Lung (tissue), 12 donors: ENCODE measurements around the gene SRBD1. TPM values are rescaled to one million over a fixed set of nuclear protein-coding genes. Genes with fewer than 3 reads are reported as not detected.
A peak's percentile ranks its signal among the peaks of the same experiment; 100 is the strongest.

Experiments used
- ATAC-seq: fragments of 200-7000 bp; cut with Tn5 transposase; one replicate; pipeline ENCODE4 v1.9.1; 2020; ENCODE audit warnings: moderate number of reproducible peaks; ENCODE audit not compliant: insufficient read depth, low FRiP score
- DNase-seq, 3 donors: peaks; one replicate each; pipeline ENCODE4 v3.0.0-alpha.2; 2013 to 2017
- H3K27ac ChIP-seq, 2 donors: one replicate each; pipeline ENCODE4 v1.5.1; 2013; ENCODE audit warnings: mild to moderate bottlenecking in 2 of 2, moderate library complexity in 2 of 2, control low read depth in 1 of 2, inconsistent platforms in 1 of 2, low read depth in 1 of 2, low read length in 1 of 2
- H3K27me3 ChIP-seq, 3 donors: one replicate each; pipeline ENCODE4 v1.5.1; 2013; ENCODE audit warnings: low read length in 2 of 3; ENCODE audit not compliant: control insufficient read depth in 3 of 3, insufficient read depth in 3 of 3
- H3K36me3 ChIP-seq, 4 donors: one replicate each; pipeline ENCODE4 v1.5.1; 2013; ENCODE audit warnings: low read length in 4 of 4, mild to moderate bottlenecking in 1 of 4, moderate library complexity in 1 of 4; ENCODE audit not compliant: control insufficient read depth in 4 of 4, insufficient read depth in 4 of 4
- H3K4me1 ChIP-seq, 5 donors: one replicate each; pipeline ENCODE4 v1.5.1; 2013; ENCODE audit warnings: low read length in 5 of 5, mild to moderate bottlenecking in 2 of 5, moderate library complexity in 1 of 5; ENCODE audit not compliant: control insufficient read depth in 5 of 5, insufficient read depth in 5 of 5
- H3K4me3 ChIP-seq: one replicate; pipeline ENCODE4 v1.5.1; 2013; ENCODE audit warnings: mild to moderate bottlenecking, control low read depth, moderate library complexity
- H3K9ac ChIP-seq, 2 donors: one replicate each; pipeline ENCODE4 v1.5.1; 2013; ENCODE audit warnings: low read length in 2 of 2, control low read depth in 1 of 2; ENCODE audit not compliant: insufficient read depth in 1 of 2
- H3K9me3 ChIP-seq, 4 donors: one replicate each; pipeline ENCODE4 v1.5.1; 2013; ENCODE audit warnings: low read length in 3 of 4, mild to moderate bottlenecking in 1 of 4, moderate library complexity in 1 of 4; ENCODE audit not compliant: control insufficient read depth in 4 of 4, insufficient read depth in 3 of 4
- CTCF ChIP-seq: IDR thresholded peaks from 2 replicates; pipeline ENCODE4 v1.5.1; 2012; ENCODE audit warnings: mild to moderate bottlenecking; ENCODE audit errors: control extremely low read depth, extremely low read depth
- WGBS, 2 donors: extraction: QIAGEN DNeasy Blood & Tissue Kit; methylation state at CpG; one replicate each; pipeline ENCODE4 v1.1.7; 2013; 5-methylcytosine and 5-hydroxymethylcytosine counted together
- polyA plus RNA-seq, 2 donors: library from polyadenylated mRNA; stranded (reverse); fragments of 200-250 nt; gene quantifications; one replicate each; pipeline ENCODE4 v1.2.1, GENCODE V29; 2013
- total RNA-seq, 2 donors: library from RNA; depleted of rRNA in 1 of 2; stranded (reverse); fragments of >200 nt in 1 of 2; gene quantifications; one replicate each; pipeline ENCODE4 v1.2.1, GENCODE V29; 2014 to 2021
- donor health status: control.
- donor health status: control.
- donor health status: Bipolar disorder and iron deficiency.
- donor health status: healthy.
- donor health status: DM: yes; HTN: yes; CAD: no.

SRBD1 gene
- total and polyA plus RNA-seq, 4 donors: 5.6 to 30.6 (median 11.5) TPM

DNA sequence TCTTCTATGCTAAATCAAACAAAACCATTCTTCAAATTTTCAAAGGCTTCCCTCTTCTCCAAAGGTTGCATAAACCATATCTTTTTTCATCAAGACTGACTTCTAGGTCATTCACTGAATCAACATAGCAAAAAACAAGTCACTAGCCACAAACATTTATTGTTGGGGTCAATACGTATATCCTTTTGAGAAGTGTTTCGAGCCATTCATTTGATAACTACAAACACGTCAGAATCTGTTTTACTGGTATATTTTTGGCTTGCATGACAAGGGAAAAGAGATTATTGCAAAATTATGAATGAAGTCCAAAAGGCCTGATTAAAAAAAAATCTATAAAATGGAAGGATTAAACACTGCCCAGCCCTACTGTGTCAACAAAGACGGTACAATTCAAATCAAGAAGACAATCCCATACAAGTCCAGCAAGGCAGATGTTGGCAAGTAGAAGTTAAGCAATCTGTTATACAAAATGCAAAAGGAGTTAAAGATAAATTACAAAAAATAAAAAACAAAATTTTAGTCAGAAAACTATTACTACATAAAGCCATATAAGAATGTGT lies 222.4 kb downstream of the SRBD1 start:
- WGBS, 2 donors: 92 to 97% methylated on average over 4 of the region's 4 CpGs
- H3K27ac ChIP-seq: no peak overlapping the region
- H3K9me3 ChIP-seq: no peaks in the 10 kb centered on the region
- no peak for TF ChIP-seq CTCF
- H3K9ac ChIP-seq: no peak overlapping the region
- ATAC-seq: no peak
- no peak overlapping the region for H3K4me3 ChIP-seq
- no peaks in the 10 kb centered on the region for H3K27me3 ChIP-seq
- H3K36me3 ChIP-seq: peaks cover 4 to 7% (median 4%) of the 10 kb centered on the region in 4 donors
- no peak for DNase-seq
- H3K4me1 ChIP-seq: peaks cover 0 to 4% (median 0%) of the 10 kb centered on the region in 5 donors

DNA sequence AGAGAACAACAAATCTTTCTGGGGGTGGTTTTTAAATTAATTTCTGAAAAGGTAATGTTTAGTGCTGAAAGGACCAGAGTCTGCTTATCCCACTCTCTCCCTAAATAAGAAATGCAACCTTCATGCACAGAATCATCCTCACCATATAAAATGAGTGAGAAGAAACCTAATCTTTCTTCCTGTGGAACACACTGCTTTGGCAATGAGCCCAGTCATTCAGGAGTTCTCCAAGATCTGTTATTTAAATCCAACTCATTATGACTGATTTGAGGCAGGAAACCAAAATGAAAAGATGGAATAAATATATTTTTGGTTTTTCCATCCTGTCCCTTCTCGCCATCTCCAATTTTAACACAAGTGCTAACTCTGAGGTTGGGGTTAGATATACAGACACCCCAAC lies 228.3 kb downstream of the SRBD1 start:
- Histone ChIP-seq H3K9me3 (no peaks in the 10 kb centered on the region), H3K4me3 (no peak overlapping the region), H3K27me3 (no peaks in the 10 kb centered on the region), H3K9ac (no peak overlapping the region), H3K36me3 (peaks cover 0 to 4% (median 3%) of the 10 kb centered on the region in 4 donors), H3K27ac (no peak overlapping the region), H3K4me1 (peaks cover 0 to 4% (median 0%) of the 10 kb centered on the region in 5 donors)
- no peak for TF ChIP-seq CTCF
- ATAC-seq (no peak), DNase-seq (peak in 1 of 3 donors; percentile 37)
- WGBS, 2 donors: 47 to 58% methylated on average over 1 of the region's 1 CpG

- Histone ChIP-seq H3K4me3 (no peak overlapping the region), H3K9ac (no peak overlapping the region), H3K27me3 (no peaks in the 10 kb centered on the region), H3K27ac (no peak overlapping the region), H3K9me3 (peaks cover 0 to 5% (median 0%) of the 10 kb centered on the region in 4 donors), H3K36me3 (no peaks in the 10 kb centered on the region), H3K4me1 (peaks cover 0 to 4% (median 0%) of the 10 kb centered on the region in 5 donors)
- WGBS, 2 donors: 96 to 99% methylated on average over 3 of the region's 3 CpGs
- no peak for ATAC-seq
- no peak for TF ChIP-seq CTCF
- no peak for DNase-seq
Measured at GRCh38 chr2:45380131-45380836, 230.8 kb downstream of the SRBD1 start.
